HUDEP-2 (cell line): ENCODE measurements around the gene MAP3K7CL.
A peak's percentile ranks its signal among the peaks of the same experiment; 100 is the strongest.
"Not testable (repeated sequence)": the region's sequence is repeated elsewhere in the genome, so short reads cannot be mapped to it uniquely, and the experiment has no call there.

ENCODE experiments used
- DNase-seq, 76 experiments: peaks; one replicate each; lab custom pipeline; 2025; ENCODE audit not compliant: unreplicated experiment in 76 of 76; lab: John Stamatoyannopoulos, UW

Gene MAP3K7CL

GRCh38 chr21:29166323-29166722, 35.9 kb downstream of the MAP3K7CL start:
- no peak for DNase-seq

- no peak for DNase-seq
Observed at GRCh38 chr21:29166853-29167252, 36.4 kb downstream of the MAP3K7CL start.

GRCh38 chr21:29167481-29167880, 37.0 kb downstream of the MAP3K7CL start:
- DNase-seq, result not testable (repeated sequence)

GRCh38 chr21:29168891-29169315, 38.5 kb downstream of the MAP3K7CL start:
- no peak for DNase-seq

- DNase-seq, result no peak
Observed at GRCh38 chr21:29170944-29171343, 40.5 kb downstream of the MAP3K7CL start.

- peak in 1 of 76 experiments; percentile 14 for DNase-seq
Observed at GRCh38 chr21:29172282-29172681, 41.8 kb downstream of the MAP3K7CL start.

- DNase-seq, result no peak
Observed at GRCh38 chr21:29174607-29175013, 44.2 kb downstream of the MAP3K7CL start.

- DNase-seq, result no peak
Observed at GRCh38 chr21:29175408-29176134, 45.1 kb downstream of the MAP3K7CL start.

- DNase-seq, result no peak
Observed at GRCh38 chr21:29176471-29177120, 46.2 kb downstream of the MAP3K7CL start.

GRCh38 chr21:29177800-29178199, 47.4 kb downstream of the MAP3K7CL start:
- DNase-seq, result no peak

- DNase-seq, result no peak
Observed at GRCh38 chr21:29178926-29179325, 48.5 kb downstream of the MAP3K7CL start.

- no peak for DNase-seq
Observed at GRCh38 chr21:29179503-29179902, 49.1 kb downstream of the MAP3K7CL start.

GRCh38 chr21:29181799-29182470, 51.5 kb downstream of the MAP3K7CL start:
- peak in 1 of 76 experiments; percentile 12 for DNase-seq

- DNase-seq, result no peak
Observed at GRCh38 chr21:29182691-29183092, 52.2 kb downstream of the MAP3K7CL start.

- DNase-seq, result no peak
Observed at GRCh38 chr21:29184037-29184436, 53.6 kb downstream of the MAP3K7CL start.

- DNase-seq, result no peak
Observed at GRCh38 chr21:29185172-29185571, 54.7 kb downstream of the MAP3K7CL start.

GRCh38 chr21:29185633-29186032, 55.2 kb downstream of the MAP3K7CL start:
- no peak for DNase-seq

GRCh38 chr21:29186246-29186645, 55.8 kb downstream of the MAP3K7CL start:
- no peak for DNase-seq

GRCh38 chr21:29187944-29188343, 57.5 kb downstream of the MAP3K7CL start:
- DNase-seq, result no peak

- no peak for DNase-seq
Observed at GRCh38 chr21:29189353-29189752, 58.9 kb downstream of the MAP3K7CL start.

- DNase-seq, result no peak
Observed at GRCh38 chr21:29190923-29191331, 60.5 kb downstream of the MAP3K7CL start.

GRCh38 chr21:29193072-29193471, 62.6 kb downstream of the MAP3K7CL start:
- no peak for DNase-seq
